Upper lobe of left lung (tissue), 6 donors: Measurements from ENCODE around the gene FHIT. TPM values are rescaled to one million over a fixed set of nuclear protein-coding genes. Genes with fewer than 3 reads are reported as not detected.

Source experiments
- ATAC-seq, 2 donors: fragments of 200-7000 bp; cut with Tn5 transposase; one replicate each; pipeline ENCODE4 v1.9.1; 2022; ENCODE audit warnings: mild to moderate bottlenecking in 2 of 2, moderate library complexity in 2 of 2; ENCODE audit not compliant: low FRiP score in 2 of 2
- DNase-seq, 2 donors: peaks; one replicate each; pipeline ENCODE4 v3.0.0-alpha.2; 2019 to 2020
- H3K27ac ChIP-seq, 4 donors: fragments of 200-600 bp; sonication (generic); one replicate each; pipeline ENCODE4 v1.5.1; 2016 to 2019
- H3K27me3 ChIP-seq, 4 donors: fragments of 200-600 bp; sonication (generic); one replicate each; pipeline ENCODE4 v1.5.1; 2017 to 2019
- H3K36me3 ChIP-seq, 4 donors: fragments of 200-600 bp; sonication (generic); one replicate each; pipeline ENCODE4 v1.5.1; 2016 to 2019
- H3K4me1 ChIP-seq, 4 donors: fragments of 200-600 bp; sonication (generic); one replicate each; pipeline ENCODE4 v1.5.1; 2018 to 2019
- H3K4me3 ChIP-seq, 4 donors: fragments of 200-600 bp; sonication (generic); one replicate each; pipeline ENCODE4 v1.5.1; 2017 to 2019; ENCODE audit warnings: mild to moderate bottlenecking in 2 of 4, moderate library complexity in 1 of 4
- H3K9me3 ChIP-seq, 4 donors: fragments of 200-600 bp; sonication (generic); one replicate each; pipeline ENCODE4 v1.5.1; 2018 to 2019
- EP300 ChIP-seq, 4 donors: sonication (generic); formaldehyde crosslinking; IDR thresholded peaks; one replicate each; pipeline ENCODE4 v1.5.1; 2017; ENCODE audit warnings: antibody characterized with exemption in 4 of 4, control low read depth in 2 of 4
- POLR2A ChIP-seq, 4 donors: fragments of 450-650 bp; IDR thresholded peaks; one replicate each; pipeline ENCODE4 v1.5.1; 2016 to 2017; ENCODE audit warnings: antibody characterized with exemption in 4 of 4, mild to moderate bottlenecking in 2 of 4
- POLR2AphosphoS5 ChIP-seq, 2 donors: sonication (generic); formaldehyde crosslinking; IDR thresholded peaks; one replicate each; pipeline ENCODE4 v1.5.1; 2017; ENCODE audit warnings: antibody characterized with exemption in 2 of 2
- WGBS, 2 donors: methylation state at CpG; one replicate each; pipeline ENCODE4 v1.1.5; 2017 to 2018; 5-methylcytosine and 5-hydroxymethylcytosine counted together
- total RNA-seq, 6 donors: library from RNA; depleted of rRNA in 4 of 6; stranded (reverse); fragments of >200 nt in 4 of 6; gene quantifications; one replicate each; pipeline versions ENCODE4 v1.1.0 to v1.2.1, GENCODE V29; 2016 to 2021
- TF ChIP-seq, protein P1 (sequence below), 6 experiments: fragments of 450-650 bp in 4 of 6; fragments of 200-600 bp in 2 of 6; sonication (generic) in 2 of 6; IDR thresholded peaks; one replicate each; pipeline ENCODE4 v1.5.1; 2016 to 2019; ENCODE audit warnings: antibody characterized with exemption in 6 of 6
- donor health status: DM: no; HTN: no; CAD: no; lungs with moderate emphysema.
- donor health status: DM: no; HTN: yes; CAD: no; lungs with severe emphysema.

Gene FHIT
- total RNA-seq, 6 donors from 2014 or later: 6.8 to 56.6 (median 11.1) TPM

GRCh38 chr3:60246361-60246760, 1004.9 kb downstream of the FHIT start:
- Histone ChIP-seq H3K9me3 (no peaks in the 10 kb centered on the region), H3K4me3 (no peak overlapping the region), H3K36me3 (no peaks in the 10 kb centered on the region), H3K27me3 (no peaks in the 10 kb centered on the region), H3K4me1 (no peaks in the 10 kb centered on the region), H3K27ac (no peak overlapping the region)
- 76 to 81% methylated on average over 4 of the region's 4 CpGs for WGBS, 2 donors
- ATAC-seq: no peak
- DNase-seq: no peak
- TF ChIP-seq POLR2A (IDR thresholded peaks at IDR 0.05): no peak
- TF ChIP-seq EP300 (IDR thresholded peaks at IDR 0.05): no peak
- no peak for TF ChIP-seq POLR2AphosphoS5 (IDR thresholded peaks at IDR 0.05)
- TF ChIP-seq, protein P1, sequence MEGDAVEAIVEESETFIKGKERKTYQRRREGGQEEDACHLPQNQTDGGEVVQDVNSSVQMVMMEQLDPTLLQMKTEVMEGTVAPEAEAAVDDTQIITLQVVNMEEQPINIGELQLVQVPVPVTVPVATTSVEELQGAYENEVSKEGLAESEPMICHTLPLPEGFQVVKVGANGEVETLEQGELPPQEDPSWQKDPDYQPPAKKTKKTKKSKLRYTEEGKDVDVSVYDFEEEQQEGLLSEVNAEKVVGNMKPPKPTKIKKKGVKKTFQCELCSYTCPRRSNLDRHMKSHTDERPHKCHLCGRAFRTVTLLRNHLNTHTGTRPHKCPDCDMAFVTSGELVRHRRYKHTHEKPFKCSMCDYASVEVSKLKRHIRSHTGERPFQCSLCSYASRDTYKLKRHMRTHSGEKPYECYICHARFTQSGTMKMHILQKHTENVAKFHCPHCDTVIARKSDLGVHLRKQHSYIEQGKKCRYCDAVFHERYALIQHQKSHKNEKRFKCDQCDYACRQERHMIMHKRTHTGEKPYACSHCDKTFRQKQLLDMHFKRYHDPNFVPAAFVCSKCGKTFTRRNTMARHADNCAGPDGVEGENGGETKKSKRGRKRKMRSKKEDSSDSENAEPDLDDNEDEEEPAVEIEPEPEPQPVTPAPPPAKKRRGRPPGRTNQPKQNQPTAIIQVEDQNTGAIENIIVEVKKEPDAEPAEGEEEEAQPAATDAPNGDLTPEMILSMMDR (IDR thresholded peaks at IDR 0.05): no peak

DNA sequence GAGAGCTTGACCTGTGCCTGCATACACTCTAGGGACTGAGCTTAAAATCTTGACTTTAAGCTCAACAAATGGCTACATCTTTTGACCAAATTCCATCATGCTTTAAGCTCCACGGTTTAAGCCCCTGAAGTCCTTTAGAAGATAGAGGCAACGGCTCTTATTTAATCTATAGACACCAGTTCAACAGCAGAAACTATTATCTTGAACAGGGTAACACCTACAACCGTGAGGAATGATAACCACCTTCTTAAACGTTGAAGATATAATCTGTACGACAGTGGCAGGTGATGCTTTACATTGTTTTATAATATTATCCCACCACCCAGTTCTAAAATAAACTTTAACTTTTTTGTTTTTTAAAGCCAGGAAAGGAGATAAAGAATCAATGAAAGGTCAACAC, 1007.8 kb downstream of the FHIT start:
- Histone ChIP-seq H3K27me3 (no peaks in the 10 kb centered on the region), H3K4me1 (no peaks in the 10 kb centered on the region), H3K9me3 (no peaks in the 10 kb centered on the region), H3K36me3 (no peaks in the 10 kb centered on the region), H3K4me3 (no peak overlapping the region), H3K27ac (no peak overlapping the region)
- TF ChIP-seq, protein P1 (IDR thresholded peaks at IDR 0.05): no peak
- TF ChIP-seq POLR2A (IDR thresholded peaks at IDR 0.05) (no peak), POLR2AphosphoS5 (IDR thresholded peaks at IDR 0.05) (no peak), EP300 (IDR thresholded peaks at IDR 0.05) (no peak)
- ATAC-seq (no peak), DNase-seq (no peak)
- WGBS, 2 donors: 62% methylated on average over 5 of the region's 5 CpGs

DNA sequence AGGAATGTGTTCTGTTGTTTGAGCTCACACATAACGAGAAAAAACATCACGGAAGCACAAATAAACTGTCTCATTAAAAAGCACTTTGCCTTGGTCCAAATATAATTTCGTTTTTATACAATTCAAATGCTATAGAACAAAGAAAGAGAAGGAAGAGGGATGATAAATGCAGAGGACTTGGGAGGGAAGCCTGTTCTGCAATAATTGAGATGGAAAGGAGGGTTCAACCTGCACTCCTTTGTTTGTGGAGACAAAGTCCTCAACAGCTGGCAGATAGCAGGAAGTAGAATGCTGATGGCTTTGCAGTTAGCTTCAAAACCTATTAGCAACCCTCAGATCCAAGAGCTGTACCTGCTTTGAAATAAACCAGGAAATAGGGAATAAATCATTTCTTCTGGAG, 1010.8 kb downstream of the FHIT start:
- TF ChIP-seq POLR2AphosphoS5 (IDR thresholded peaks at IDR 0.05) (no peak), POLR2A (IDR thresholded peaks at IDR 0.05) (no peak), EP300 (IDR thresholded peaks at IDR 0.05) (no peak)
- TF ChIP-seq, protein P1 (IDR thresholded peaks at IDR 0.05): no peak
- DNase-seq (no peak), ATAC-seq (no peak)
- 52 to 60% methylated on average over 3 of the region's 3 CpGs for WGBS, 2 donors
- no peaks in the 10 kb centered on the region for H3K36me3 ChIP-seq
- H3K27ac ChIP-seq: no peak overlapping the region
- no peaks in the 10 kb centered on the region for H3K27me3 ChIP-seq
- H3K4me3 ChIP-seq: no peak overlapping the region
- H3K4me1 ChIP-seq: no peaks in the 10 kb centered on the region
- no peaks in the 10 kb centered on the region for H3K9me3 ChIP-seq

DNA sequence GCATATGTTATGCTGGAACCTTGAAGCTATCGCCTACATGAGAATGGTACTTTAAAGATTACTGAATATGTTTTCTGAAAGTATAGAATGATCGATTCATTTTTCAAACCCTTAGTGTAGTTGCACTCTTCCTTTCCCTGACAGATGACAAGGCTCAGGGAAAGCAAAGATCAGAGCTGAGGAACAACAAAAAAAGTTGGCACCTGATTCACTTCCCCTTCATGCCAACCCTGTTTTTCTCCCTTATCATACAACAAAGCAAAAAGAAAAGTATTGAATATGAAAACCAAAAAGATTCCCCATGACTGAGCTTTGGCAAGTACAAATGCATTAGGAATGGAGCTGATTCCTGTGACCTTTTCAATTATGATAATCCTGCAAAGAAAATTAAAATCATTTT, 1012.7 kb downstream of the FHIT start:
- ATAC-seq: no peak
- H3K27ac ChIP-seq: no peak overlapping the region
- TF ChIP-seq, protein P1 (IDR thresholded peaks at IDR 0.05): no peak
- no peak for TF ChIP-seq POLR2AphosphoS5 (IDR thresholded peaks at IDR 0.05)
- TF ChIP-seq EP300 (IDR thresholded peaks at IDR 0.05): no peak
- TF ChIP-seq POLR2A (IDR thresholded peaks at IDR 0.05): no peak
- WGBS, 2 donors: 68 to 74% methylated on average over 2 of the region's 2 CpGs
- no peaks in the 10 kb centered on the region for H3K9me3 ChIP-seq
- H3K36me3 ChIP-seq: no peaks in the 10 kb centered on the region
- H3K27me3 ChIP-seq: no peaks in the 10 kb centered on the region
- no peak overlapping the region for H3K4me3 ChIP-seq
- DNase-seq: no peak
- H3K4me1 ChIP-seq: no peaks in the 10 kb centered on the region

DNA sequence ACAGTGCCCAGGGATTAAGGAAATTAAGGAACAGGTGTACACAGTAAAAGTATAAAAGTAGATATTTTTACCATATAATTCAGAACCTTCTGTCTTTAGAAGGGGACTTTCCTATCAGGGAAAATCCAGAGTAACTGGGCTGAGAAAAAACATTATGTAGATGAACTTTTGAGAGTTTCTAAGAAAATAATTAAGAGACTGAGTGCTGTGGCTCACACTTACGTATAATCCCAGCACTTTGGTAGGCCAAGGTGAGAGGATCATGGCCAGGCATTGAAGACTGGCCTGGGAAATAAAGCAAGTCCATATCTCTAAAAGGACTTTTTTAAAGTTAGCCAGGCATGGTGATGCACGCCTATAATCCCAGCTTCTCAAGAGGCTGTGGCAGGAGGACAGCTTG, 1021.8 kb downstream of the FHIT start:
- Histone ChIP-seq H3K27ac (no peak overlapping the region), H3K27me3 (no peaks in the 10 kb centered on the region), H3K4me3 (no peak overlapping the region), H3K9me3 (no peaks in the 10 kb centered on the region), H3K4me1 (no peaks in the 10 kb centered on the region), H3K36me3 (no peaks in the 10 kb centered on the region)
- no peak for TF ChIP-seq POLR2AphosphoS5 (IDR thresholded peaks at IDR 0.05)
- TF ChIP-seq POLR2A (IDR thresholded peaks at IDR 0.05): no peak
- TF ChIP-seq, protein P1 (IDR thresholded peaks at IDR 0.05): no peak
- no peak for TF ChIP-seq EP300 (IDR thresholded peaks at IDR 0.05)
- no peak for ATAC-seq
- DNase-seq: no peak
- 92 to 95% methylated on average over 2 of the region's 2 CpGs for WGBS, 2 donors
